ENCODE measurements around the gene MAPKAPK5.
"Not testable (repeated sequence)": the region's sequence is repeated elsewhere in the genome, so short reads cannot be mapped to it uniquely, and the experiment has no call there.

The MAPKAPK5 gene

DNA sequence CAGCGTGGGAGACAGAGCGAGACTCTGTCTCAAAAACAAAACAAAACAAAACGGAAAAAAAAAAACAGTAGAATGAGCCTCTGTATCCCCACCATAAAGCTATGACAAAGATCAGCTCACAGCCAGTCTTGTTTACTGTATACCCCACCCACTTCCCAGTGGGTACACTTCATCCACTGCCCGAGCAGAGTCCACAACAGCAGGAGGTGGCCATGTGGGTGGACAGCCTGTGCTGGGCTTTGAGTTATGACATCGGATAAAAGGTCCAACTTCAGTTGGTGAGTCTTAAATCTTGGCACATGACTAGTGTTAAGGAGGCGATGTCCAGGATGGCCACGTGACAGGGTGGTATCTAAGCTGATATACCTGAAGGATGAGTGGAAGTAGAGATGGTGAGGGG lies 34.8 kb upstream of the MAPKAPK5 start:
- no peak overlapping the region for H3K27ac ChIP-seq
- TF ChIP-seq, protein P1, sequence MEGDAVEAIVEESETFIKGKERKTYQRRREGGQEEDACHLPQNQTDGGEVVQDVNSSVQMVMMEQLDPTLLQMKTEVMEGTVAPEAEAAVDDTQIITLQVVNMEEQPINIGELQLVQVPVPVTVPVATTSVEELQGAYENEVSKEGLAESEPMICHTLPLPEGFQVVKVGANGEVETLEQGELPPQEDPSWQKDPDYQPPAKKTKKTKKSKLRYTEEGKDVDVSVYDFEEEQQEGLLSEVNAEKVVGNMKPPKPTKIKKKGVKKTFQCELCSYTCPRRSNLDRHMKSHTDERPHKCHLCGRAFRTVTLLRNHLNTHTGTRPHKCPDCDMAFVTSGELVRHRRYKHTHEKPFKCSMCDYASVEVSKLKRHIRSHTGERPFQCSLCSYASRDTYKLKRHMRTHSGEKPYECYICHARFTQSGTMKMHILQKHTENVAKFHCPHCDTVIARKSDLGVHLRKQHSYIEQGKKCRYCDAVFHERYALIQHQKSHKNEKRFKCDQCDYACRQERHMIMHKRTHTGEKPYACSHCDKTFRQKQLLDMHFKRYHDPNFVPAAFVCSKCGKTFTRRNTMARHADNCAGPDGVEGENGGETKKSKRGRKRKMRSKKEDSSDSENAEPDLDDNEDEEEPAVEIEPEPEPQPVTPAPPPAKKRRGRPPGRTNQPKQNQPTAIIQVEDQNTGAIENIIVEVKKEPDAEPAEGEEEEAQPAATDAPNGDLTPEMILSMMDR (conservative IDR thresholded peaks at IDR 0.05), result no peak
- TF ChIP-seq ZFX (IDR thresholded peaks at IDR 0.05), result no peak

DNA sequence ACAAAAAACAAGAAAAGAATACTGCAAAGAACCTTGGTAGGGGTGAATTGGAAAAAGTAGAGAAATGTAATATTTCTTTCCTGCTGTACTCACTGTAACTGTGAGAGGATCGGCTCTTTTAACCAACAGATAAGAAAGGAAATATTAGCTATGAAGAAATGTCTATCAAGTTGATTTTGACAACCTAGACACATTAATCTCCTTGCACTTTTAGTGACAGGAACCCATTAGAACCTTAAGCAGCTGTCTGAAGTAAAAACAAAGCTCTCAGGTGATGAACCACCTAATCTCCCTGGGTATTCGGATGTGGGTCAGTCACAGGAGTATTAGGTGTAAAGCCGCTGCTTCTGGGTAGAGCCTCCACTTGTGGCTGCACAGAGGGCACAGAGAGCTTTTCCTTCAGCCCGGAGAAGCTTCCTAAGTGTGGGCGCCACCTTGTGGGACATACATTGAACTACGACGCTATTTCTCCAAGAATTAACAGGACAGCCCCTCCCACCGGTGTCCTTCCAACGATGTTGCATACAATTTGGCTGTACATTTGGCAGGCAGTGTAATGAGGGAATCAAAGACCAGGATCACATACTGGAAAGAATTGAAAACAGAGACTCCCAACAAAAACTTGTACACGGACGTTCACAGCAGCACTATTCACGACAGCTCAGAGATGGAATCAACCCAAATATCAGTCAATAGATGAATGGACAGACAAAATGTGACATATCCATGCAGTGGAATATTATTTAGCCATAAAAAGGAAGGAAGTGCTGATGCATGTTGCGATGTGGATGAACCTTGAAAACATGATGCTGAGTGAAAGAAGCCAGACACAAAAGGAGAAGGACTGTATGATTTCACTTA lies 28.9 kb upstream of the MAPKAPK5 start:
- no peak overlapping the region for H3K27ac ChIP-seq
- no peak for TF ChIP-seq ZFX (IDR thresholded peaks at IDR 0.05)
- TF ChIP-seq, protein P1 (conservative IDR thresholded peaks at IDR 0.05), result peak; percentile 90

GRCh38 chr12:111816065-111816615 lies 25.9 kb upstream of the MAPKAPK5 start:
- H3K27ac ChIP-seq, result no peak overlapping the region
- TF ChIP-seq, protein P1 (conservative IDR thresholded peaks at IDR 0.05), result no peak
- no peak for TF ChIP-seq ZFX (IDR thresholded peaks at IDR 0.05)

DNA sequence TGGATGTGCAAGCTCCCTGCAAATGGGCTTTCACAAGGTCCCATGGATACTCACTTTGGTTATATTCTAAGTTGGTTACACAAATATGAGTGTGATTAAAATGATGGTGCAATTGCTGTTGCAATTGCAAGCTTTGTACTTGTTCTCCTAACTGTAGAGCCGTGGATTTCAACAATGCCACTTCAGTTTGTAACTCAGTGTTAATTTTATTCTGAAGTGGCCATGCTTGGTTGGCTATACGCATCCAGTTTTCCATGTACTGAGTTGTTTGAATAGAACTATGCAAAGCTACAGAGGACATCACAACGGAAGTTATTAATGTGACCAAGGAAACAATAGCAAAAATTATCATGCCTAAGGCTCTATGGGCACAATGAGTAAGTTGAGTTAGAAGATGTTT lies 25.1 kb upstream of the MAPKAPK5 start:
- H3K27ac ChIP-seq, result not testable (repeated sequence)

GRCh38 chr12:111818340-111818739 lies 23.7 kb upstream of the MAPKAPK5 start:
- H3K27ac ChIP-seq, result no peak overlapping the region

DNA sequence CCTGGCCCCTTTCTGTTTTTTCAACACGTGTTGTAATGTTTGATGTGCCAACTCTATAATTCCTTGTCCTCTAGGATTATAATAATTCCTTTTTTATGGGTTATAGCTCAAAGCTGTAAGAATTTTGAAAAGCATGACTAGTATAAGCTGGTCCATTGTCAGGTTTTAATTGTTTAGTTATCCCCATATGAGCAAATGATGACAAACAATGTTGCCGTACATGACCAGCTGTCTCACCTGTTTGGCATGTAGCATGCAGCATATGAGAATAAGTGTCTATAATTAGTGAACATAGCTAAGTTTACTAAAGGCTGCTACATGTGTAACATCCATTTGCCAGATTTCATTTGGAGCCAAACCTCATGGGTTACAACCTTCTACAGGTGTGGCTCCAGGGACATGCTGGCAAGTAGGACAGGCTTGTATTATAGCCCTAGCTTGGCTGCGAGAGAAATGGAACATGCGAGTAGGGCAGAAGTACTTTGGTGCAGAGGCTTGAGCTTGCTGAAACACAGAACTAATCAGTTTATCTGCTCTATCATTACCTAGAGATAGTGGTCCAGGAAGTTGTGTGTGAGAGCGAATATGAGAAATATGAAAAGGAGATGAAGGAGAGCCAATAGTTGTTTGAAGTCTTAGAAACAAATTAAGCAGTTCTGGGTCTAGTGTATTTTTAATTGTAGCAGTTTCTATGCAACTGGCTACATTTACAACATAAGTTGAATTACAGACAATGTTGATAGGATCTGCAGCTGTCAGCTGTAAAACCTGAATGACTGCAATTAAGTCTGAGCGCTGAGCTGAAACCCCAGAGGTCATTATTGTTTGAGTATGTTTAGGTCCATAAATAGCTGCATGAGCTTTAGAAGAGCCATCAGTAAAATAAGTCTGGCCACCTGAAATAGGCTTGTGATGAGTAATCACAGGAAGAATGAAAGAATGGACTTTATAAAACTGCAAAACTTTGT lies 22.6 kb upstream of the MAPKAPK5 start:
- no peak for TF ChIP-seq ZFX (IDR thresholded peaks at IDR 0.05)
- TF ChIP-seq, protein P1 (conservative IDR thresholded peaks at IDR 0.05), result no peak
- H3K27ac ChIP-seq, result no peak overlapping the region

More at GRCh38 chr12:111818340-111818739, 23.7 kb upstream of the MAPKAPK5 start:
- TF ChIP-seq ZFX (IDR thresholded peaks at IDR 0.05), result no peak
- TF ChIP-seq, protein P1 (conservative IDR thresholded peaks at IDR 0.05), result no peak

GRCh38 chr12:111820828-111821227 lies 21.2 kb upstream of the MAPKAPK5 start:
- not testable (repeated sequence) for H3K27ac ChIP-seq

- TF ChIP-seq ZFX (IDR thresholded peaks at IDR 0.05), result no peak
- TF ChIP-seq, protein P1 (conservative IDR thresholded peaks at IDR 0.05), result no peak
These were observed 19.1 kb upstream of the MAPKAPK5 start for GRCh38 chr12:111822886-111823285.

More at GRCh38 chr12:111822886-111823285, 19.1 kb upstream of the MAPKAPK5 start:
- no peak overlapping the region for H3K27ac ChIP-seq

All from C4-2B (cell line).